Psoas muscle (tissue), 8 donors: ENCODE data around the gene AADACL3. TPM values are rescaled to one million over a fixed set of nuclear protein-coding genes. Genes with fewer than 3 reads are reported as not detected.

Experiments
- ATAC-seq, 4 donors: fragments of 200-7000 bp; cut with Tn5 transposase; one replicate each; pipeline ENCODE4 v1.9.1; 2020; ENCODE audit warnings: moderate library complexity in 3 of 4, mild to moderate bottlenecking in 2 of 4
- DNase-seq, 2 donors: peaks; one replicate each; pipeline ENCODE4 v3.0.0-alpha.2; 2020
- H3K27ac ChIP-seq: fragments of 200-600 bp; one replicate; pipeline ENCODE4 v1.8.0; 2022
- H3K27me3 ChIP-seq, 3 donors: fragments of 200-600 bp in 1 of 3; one replicate each; pipeline versions ENCODE4 v1.6.1 to v1.8.0; 2013 to 2022; ENCODE audit warnings: low read length in 2 of 3, mild to moderate bottlenecking in 2 of 3, moderate library complexity in 1 of 3; ENCODE audit not compliant: insufficient read depth in 3 of 3
- H3K36me3 ChIP-seq, 2 donors: fragments of 200-600 bp in 1 of 2; one replicate each; pipeline versions ENCODE4 v1.6.1 to v1.8.0; 2013 to 2022; ENCODE audit warnings: low read depth in 1 of 2, mild to moderate bottlenecking in 1 of 2, moderate library complexity in 1 of 2; ENCODE audit not compliant: insufficient read depth in 1 of 2
- H3K4me1 ChIP-seq: fragments of 200-600 bp; one replicate; pipeline ENCODE4 v1.8.0; 2022
- H3K4me3 ChIP-seq: fragments of 200-600 bp; one replicate; pipeline ENCODE4 v1.8.0; 2022; ENCODE audit warnings: mild to moderate bottlenecking
- H3K9me3 ChIP-seq: fragments of 200-600 bp; one replicate; pipeline ENCODE4 v1.8.0; 2022
- CTCF ChIP-seq: fragments of 200-600 bp; IDR thresholded peaks from one replicate; pipeline ENCODE4 v1.8.0; 2022; ENCODE audit warnings: antibody characterized with exemption
- WGBS, 3 donors: extraction: QIAGEN DNeasy Blood & Tissue Kit; methylation state at CpG; one replicate each; pipeline versions ENCODE4 v1.1.6 to v1.1.7; 2013; 5-methylcytosine and 5-hydroxymethylcytosine counted together
- intact Hi-C, 2 donors: fragments of 100-400 bp; cut with DNase I; formaldehyde crosslinking; loops; one replicate each; pipeline versions ENCODE4 v1.11.0 to v1.14.2; 2022
- polyA plus RNA-seq, 3 donors: library from polyadenylated mRNA; stranded (reverse); fragments of 200-250 nt; gene quantifications; one replicate each; pipeline ENCODE4 v1.2.3, GENCODE V29; 2013
- total RNA-seq, 4 donors: library from RNA; stranded (reverse); fragmentation: NEBNext Ultra II Directional in 2 of 4; extraction: Animal tissue kit (Norgen Biotek cat#: 25700) in 2 of 4; gene quantifications; one replicate each; pipeline versions ENCODE4 v1.2.1 to v1.2.4, GENCODE V29; 2021 to 2023
- donor health status: healthy with polysubstance abuse.
- donor health status: DM: no; HTN: no; CAD: no; lungs with moderate emphysema.
- donor health status: Bipolar disorder and iron deficiency.
- donor health status: healthy.
- donor health status: DM: yes; HTN: yes; CAD: no.
- donor health status: DM: no; HTN: no; CAD: no.
- donor health status: DM: no; HTN: no; CAD: no.
- donor health status: DM: yes; HTN: yes; CAD: no.

The AADACL3 gene
- total and polyA plus RNA-seq, 7 donors: not detected

- no peaks in the 10 kb centered on the region for H3K36me3 ChIP-seq
- ATAC-seq: peak in 1 of 4 donors; percentile 59
- H3K27ac ChIP-seq: no peak overlapping the region
- intact Hi-C loops: no loop called here
- H3K9me3 ChIP-seq: peaks cover 15% of the 10 kb centered on the region
- no peak overlapping the region for H3K4me3 ChIP-seq
- H3K27me3 ChIP-seq: no peaks in the 10 kb centered on the region
- no peak for DNase-seq
- WGBS, 3 donors: 59 to 71% (median 66%) methylated on average over 3 of the region's 3 CpGs
- no peak for TF ChIP-seq CTCF
- no peaks in the 10 kb centered on the region for H3K4me1 ChIP-seq
These were observed 9.8 kb upstream of the AADACL3 start for GRCh38 chr1:12706061-12706460.

GRCh38 chr1:12708396-12709090 lies 7.4 kb upstream of the AADACL3 start:
- Histone ChIP-seq H3K27ac (no peak overlapping the region), H3K4me3 (no peak overlapping the region), H3K36me3 (no peaks in the 10 kb centered on the region), H3K27me3 (no peaks in the 10 kb centered on the region), H3K9me3 (peaks cover 8% of the 10 kb centered on the region), H3K4me1 (no peaks in the 10 kb centered on the region)
- intact Hi-C loops: no loop called here
- ATAC-seq: no peak
- TF ChIP-seq CTCF: no peak
- 75 to 77% (median 76%) methylated on average over 4 of the region's 4 CpGs for WGBS, 3 donors
- no peak for DNase-seq

DNA sequence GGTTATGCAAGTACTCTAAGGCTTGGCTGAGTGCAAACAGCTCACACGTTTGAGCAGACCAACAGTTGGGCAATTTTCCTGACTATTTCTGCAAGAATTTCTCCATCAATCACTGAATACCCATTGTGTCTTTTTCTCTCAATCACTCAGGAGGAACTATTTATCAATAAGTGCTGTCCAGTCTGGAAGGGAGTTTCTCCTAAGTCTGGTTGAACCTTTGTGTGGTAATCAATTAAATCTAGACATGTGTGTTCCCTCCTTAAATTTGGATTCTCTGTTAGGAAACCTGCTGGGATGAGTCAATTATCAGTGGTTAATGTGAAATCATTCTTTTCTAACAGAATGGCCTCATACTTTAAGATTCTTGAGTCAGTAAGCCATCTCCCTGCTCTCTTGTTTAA lies 6.8 kb upstream of the AADACL3 start:
- no peak overlapping the region for H3K4me3 ChIP-seq
- no peaks in the 10 kb centered on the region for H3K27me3 ChIP-seq
- intact Hi-C loops: no loop called here
- ATAC-seq (no peak), DNase-seq (no peak)
- H3K9me3 ChIP-seq: peaks cover 2% of the 10 kb centered on the region
- H3K27ac ChIP-seq: no peak overlapping the region
- TF ChIP-seq CTCF: no peak
- 27 to 52% (median 34%) methylated on average over 1 of the region's 1 CpG for WGBS, 3 donors
- H3K36me3 ChIP-seq: no peaks in the 10 kb centered on the region
- H3K4me1 ChIP-seq: no peaks in the 10 kb centered on the region

DNA sequence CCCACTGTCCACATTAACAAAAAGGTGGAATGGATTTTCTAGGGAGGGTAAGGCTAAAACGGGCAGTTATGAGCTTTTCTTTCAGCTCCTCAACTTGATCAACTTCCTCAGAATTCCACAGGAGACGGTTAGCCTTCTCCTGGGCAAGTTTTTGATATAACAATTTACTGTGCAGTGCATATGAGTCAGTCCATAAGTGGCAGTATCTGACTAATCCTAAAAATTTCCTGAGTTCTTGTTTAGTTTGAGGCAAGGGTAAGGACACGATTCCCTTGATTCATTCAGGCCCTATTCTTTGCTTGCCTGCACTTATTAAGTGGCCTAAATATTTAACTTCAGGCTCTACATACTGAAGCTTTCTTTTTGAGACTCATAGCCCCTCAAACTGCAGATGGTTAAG lies 6.2 kb upstream of the AADACL3 start:
- ATAC-seq (no peak), DNase-seq (no peak)
- whole genome bisulfite sequencing, 3 donors: 68 to 79% (median 77%) methylated on average over 3 of the region's 3 CpGs
- H3K9me3 ChIP-seq: no peaks in the 10 kb centered on the region
- no peak overlapping the region for H3K27ac ChIP-seq
- intact Hi-C loops: no loop called here
- no peak overlapping the region for H3K4me3 ChIP-seq
- H3K4me1 ChIP-seq: no peaks in the 10 kb centered on the region
- no peaks in the 10 kb centered on the region for H3K36me3 ChIP-seq
- no peak for TF ChIP-seq CTCF
- no peaks in the 10 kb centered on the region for H3K27me3 ChIP-seq

DNA sequence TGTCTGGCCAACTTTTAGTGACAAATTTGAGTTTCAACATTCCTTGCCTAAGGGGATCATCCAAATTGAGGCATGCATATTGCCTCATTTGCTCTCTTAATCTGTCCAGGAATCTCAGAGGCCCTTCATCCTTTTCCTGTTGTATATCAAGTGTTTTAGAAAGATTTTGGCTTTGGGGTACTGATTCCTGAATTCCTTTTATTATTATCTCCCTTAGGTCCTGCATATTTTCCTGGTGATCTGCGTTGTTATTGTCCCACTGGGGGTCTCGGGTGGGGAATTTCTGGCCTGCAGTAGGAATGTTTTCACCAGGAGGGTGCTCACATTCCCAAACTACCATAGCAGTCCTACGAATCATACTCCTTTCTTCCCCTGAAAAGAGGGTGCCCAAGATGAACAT lies 4.4 kb upstream of the AADACL3 start:
- ATAC-seq: no peak
- intact Hi-C loops: no loop called here
- no peaks in the 10 kb centered on the region for H3K9me3 ChIP-seq
- no peaks in the 10 kb centered on the region for H3K27me3 ChIP-seq
- TF ChIP-seq CTCF: no peak
- no peaks in the 10 kb centered on the region for H3K4me1 ChIP-seq
- DNase-seq: no peak
- H3K4me3 ChIP-seq: no peak overlapping the region
- 66 to 72% (median 72%) methylated on average over 3 of the region's 3 CpGs for WGBS, 3 donors
- H3K36me3 ChIP-seq: no peaks in the 10 kb centered on the region
- H3K27ac ChIP-seq: no peak overlapping the region
